GM23338 (cell line): ENCODE results near the gene TNIP2. TPM values are rescaled to one million over a fixed set of nuclear protein-coding genes. Genes with fewer than 3 reads are reported as not detected.

ENCODE experiments used
- ATAC-seq: fragments of 200-7000 bp; cut with Tn5 transposase; 3 replicates; pipeline ENCODE4 v1.9.1; 2020
- DNase-seq: peaks from one replicate; pipeline ENCODE4 v3.0.0-alpha.2; 2015; ENCODE audit warnings: low spot score
- H2AFZ ChIP-seq: fragments of 200-600 bp; sonication (generic); 2 replicates; pipeline ENCODE4 v1.8.0; 2016; ENCODE audit warnings: antibody characterized with exemption, mild to moderate bottlenecking, moderate library complexity
- H3F3A ChIP-seq: fragments of 200-600 bp; sonication (generic); replicated peaks from 2 replicates; pipeline ENCODE4 v1.8.0; 2017; ENCODE audit warnings: antibody characterized with exemption, mixed run types, low read depth
- H3K27ac ChIP-seq: fragments of 200-600 bp; sonication (generic); 2 replicates; pipeline ENCODE4 v1.6.1; 2016; ENCODE audit warnings: low read depth
- H3K27me3 ChIP-seq: fragments of 200-600 bp; sonication (generic); 2 replicates; pipeline ENCODE4 v1.8.0; 2016; ENCODE audit warnings: mild to moderate bottlenecking, mixed run types, moderate library complexity; ENCODE audit not compliant: insufficient read depth
- H3K36me3 ChIP-seq: fragments of 200-600 bp; sonication (generic); 2 replicates; pipeline ENCODE4 v1.8.0; 2016; ENCODE audit warnings: mild to moderate bottlenecking; ENCODE audit not compliant: insufficient read depth
- H3K4me1 ChIP-seq: fragments of 200-600 bp; sonication (generic); 2 replicates; pipeline ENCODE4 v1.8.0; 2016; ENCODE audit warnings: mild to moderate bottlenecking, moderate library complexity; ENCODE audit not compliant: insufficient read depth
- H3K4me2 ChIP-seq: fragments of 200-600 bp; sonication (generic); 2 replicates; pipeline ENCODE4 v1.7.1; 2017; ENCODE audit warnings: mixed run types
- H3K4me3 ChIP-seq: fragments of 200-600 bp; sonication (generic); 2 replicates; pipeline ENCODE4 v1.6.1; 2016; ENCODE audit warnings: mixed run types
- H3K79me2 ChIP-seq: fragments of 200-600 bp; sonication (generic); replicated peaks from 2 replicates; pipeline ENCODE4 v1.8.0; 2017; ENCODE audit warnings: mild to moderate bottlenecking; ENCODE audit not compliant: insufficient read depth
- H3K9me2 ChIP-seq: fragments of 200-600 bp; sonication (generic); 2 replicates; pipeline ENCODE4 v1.8.0; 2017; ENCODE audit not compliant: insufficient read depth
- H4K20me1 ChIP-seq: fragments of 200-600 bp; sonication (generic); replicated peaks from 2 replicates; pipeline ENCODE4 v1.8.0; 2017; ENCODE audit warnings: mild to moderate bottlenecking; ENCODE audit not compliant: insufficient read depth
- H3K27ac Mint-ChIP-seq: 2 replicates; pipeline ENCODE4 v1.8.0; 2020; ENCODE audit warnings: inconsistent platforms, mild to moderate bottlenecking, moderate library complexity, mixed read lengths
- H3K27me3 Mint-ChIP-seq: 3 replicates; pipeline ENCODE4 v1.8.0; 2022; ENCODE audit warnings: low read depth, mild to moderate bottlenecking, moderate library complexity, mixed read lengths, inconsistent platforms; ENCODE audit not compliant: insufficient read depth, poor library complexity
- H3K36me3 Mint-ChIP-seq: 3 replicates; pipeline ENCODE4 v1.8.0; 2021; ENCODE audit warnings: low read depth, mild to moderate bottlenecking, inconsistent platforms, moderate library complexity, mixed read lengths
- H3K4me1 Mint-ChIP-seq: 3 replicates; pipeline ENCODE4 v1.8.0; 2020; ENCODE audit warnings: mild to moderate bottlenecking, inconsistent platforms, mixed read lengths
- H3K4me3 Mint-ChIP-seq: 3 replicates; pipeline ENCODE4 v1.8.0; 2021; ENCODE audit warnings: moderate library complexity, mild to moderate bottlenecking, inconsistent platforms, mixed read lengths
- H3K9me3 Mint-ChIP-seq: 3 replicates; pipeline ENCODE4 v1.8.0; 2020; ENCODE audit warnings: moderate library complexity, mild to moderate bottlenecking, inconsistent platforms, mixed read lengths
- EZH2 ChIP-seq: fragments of 200-600 bp; sonication (generic); IDR thresholded peaks from one replicate; pipeline ENCODE4 v1.8.0; 2017; ENCODE audit warnings: antibody characterized with exemption, mild to moderate bottlenecking, low read depth; ENCODE audit not compliant: unreplicated experiment
- EZH2phosphoT487 ChIP-seq: fragments of 200-600 bp; sonication (generic); IDR thresholded peaks from one replicate; pipeline ENCODE4 v1.8.1; 2018; ENCODE audit warnings: antibody characterized with exemption; ENCODE audit not compliant: unreplicated experiment
- JUNB ChIP-seq: IDR thresholded peaks from one replicate; pipeline ENCODE4 v1.6.1; 2016; ENCODE audit warnings: antibody characterized with exemption; ENCODE audit not compliant: unreplicated experiment
- POLR2AphosphoS5 ChIP-seq: IDR thresholded peaks from 2 replicates; pipeline ENCODE4 v1.6.1; 2016; ENCODE audit warnings: antibody characterized with exemption, low read depth
- STAT1 ChIP-seq: IDR thresholded peaks from one replicate; pipeline ENCODE4 v1.6.1; 2016; ENCODE audit warnings: antibody characterized with exemption; ENCODE audit not compliant: unreplicated experiment
- ZNF114 ChIP-seq: fragments of 250-450 bp; sonication (Bioruptor Pico); IDR thresholded peaks from 2 replicates; pipeline ENCODE4 v1.5.0; 2020; ENCODE audit warnings: mild to moderate bottlenecking, moderate library complexity
- polyA plus RNA-seq: library from polyadenylated mRNA; unstranded; fragments of >200 nt; fragmentation: Nextera tagmentation; extraction: Ambion mirVana; gene quantifications from 2 replicates; pipeline ENCODE4 v1.2.1, GENCODE V29; 2016
- total RNA-seq: library from RNA; depleted of rRNA; stranded (reverse); fragments of >200 nt; shearing (Covaris generic); gene quantifications from 2 replicates; pipeline ENCODE4 v1.2.3, GENCODE V29; 2014
- TF ChIP-seq, protein P1 (sequence below): IDR thresholded peaks from 2 replicates; pipeline ENCODE4 v1.6.1; 2016; ENCODE audit warnings: antibody characterized with exemption
- TF ChIP-seq, protein P2 (sequence below), 2 experiments: fragments of 200-600 bp in 1 of 2; sonication (generic) in 1 of 2; conservative IDR thresholded peaks; 2 replicates each; pipeline versions ENCODE4 v1.5.1 to v1.6.1; 2016 to 2017; ENCODE audit warnings: antibody characterized with exemption in 2 of 2, low read depth in 2 of 2, mild to moderate bottlenecking in 2 of 2, moderate library complexity in 1 of 2
- TF ChIP-seq, protein P3 (sequence below): fragments of 250-450 bp; sonication (Bioruptor Pico); IDR thresholded peaks from 2 replicates; pipeline ENCODE4 v1.5.0; 2020; ENCODE audit warnings: mild to moderate bottlenecking, moderate library complexity

Gene TNIP2
- total and polyA plus RNA-seq, 2 experiments from 2014 or later: 34.8 to 61.4 TPM

- H4K20me1 ChIP-seq: 0 out of 2 replicates have a peak, but pooled peaks cover 5% of the 10 kb centered on the region
- Mint-ChIP-seq H3K27ac (no peak overlapping the region), H3K36me3 (peaks cover 29% of the 10 kb centered on the region), H3K4me1 (0 out of 3 replicates have a peak, but pooled peaks cover 2% of the 10 kb centered on the region), H3K27me3 (peaks cover 8% of the 10 kb centered on the region), H3K9me3 (no peaks in the 10 kb centered on the region), H3K4me3 (no peak overlapping the region)
- no peak overlapping the region for H3K4me3 ChIP-seq
- no peaks in the 10 kb centered on the region for H3K27me3 ChIP-seq
- H3K27ac ChIP-seq: no peak overlapping the region
- H2AFZ ChIP-seq: no peak overlapping the region
- no peaks in the 10 kb centered on the region for H3K36me3 ChIP-seq
- 0 out of 2 replicates have a peak, but pooled peaks cover 3% of the 10 kb centered on the region for H3F3A ChIP-seq
- no peaks in the 10 kb centered on the region for H3K4me1 ChIP-seq
- peak; percentile 71 for DNase-seq
- H3K9me2 ChIP-seq: no peaks in the 10 kb centered on the region
- TF ChIP-seq JUNB: no peak
- TF ChIP-seq, protein P1, sequence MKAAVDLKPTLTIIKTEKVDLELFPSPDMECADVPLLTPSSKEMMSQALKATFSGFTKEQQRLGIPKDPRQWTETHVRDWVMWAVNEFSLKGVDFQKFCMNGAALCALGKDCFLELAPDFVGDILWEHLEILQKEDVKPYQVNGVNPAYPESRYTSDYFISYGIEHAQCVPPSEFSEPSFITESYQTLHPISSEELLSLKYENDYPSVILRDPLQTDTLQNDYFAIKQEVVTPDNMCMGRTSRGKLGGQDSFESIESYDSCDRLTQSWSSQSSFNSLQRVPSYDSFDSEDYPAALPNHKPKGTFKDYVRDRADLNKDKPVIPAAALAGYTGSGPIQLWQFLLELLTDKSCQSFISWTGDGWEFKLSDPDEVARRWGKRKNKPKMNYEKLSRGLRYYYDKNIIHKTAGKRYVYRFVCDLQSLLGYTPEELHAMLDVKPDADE: no peak
- TF ChIP-seq ZNF114 (CRISPR knock-in tag): no peak
- no peak for TF ChIP-seq EZH2
- TF ChIP-seq, protein P2, sequence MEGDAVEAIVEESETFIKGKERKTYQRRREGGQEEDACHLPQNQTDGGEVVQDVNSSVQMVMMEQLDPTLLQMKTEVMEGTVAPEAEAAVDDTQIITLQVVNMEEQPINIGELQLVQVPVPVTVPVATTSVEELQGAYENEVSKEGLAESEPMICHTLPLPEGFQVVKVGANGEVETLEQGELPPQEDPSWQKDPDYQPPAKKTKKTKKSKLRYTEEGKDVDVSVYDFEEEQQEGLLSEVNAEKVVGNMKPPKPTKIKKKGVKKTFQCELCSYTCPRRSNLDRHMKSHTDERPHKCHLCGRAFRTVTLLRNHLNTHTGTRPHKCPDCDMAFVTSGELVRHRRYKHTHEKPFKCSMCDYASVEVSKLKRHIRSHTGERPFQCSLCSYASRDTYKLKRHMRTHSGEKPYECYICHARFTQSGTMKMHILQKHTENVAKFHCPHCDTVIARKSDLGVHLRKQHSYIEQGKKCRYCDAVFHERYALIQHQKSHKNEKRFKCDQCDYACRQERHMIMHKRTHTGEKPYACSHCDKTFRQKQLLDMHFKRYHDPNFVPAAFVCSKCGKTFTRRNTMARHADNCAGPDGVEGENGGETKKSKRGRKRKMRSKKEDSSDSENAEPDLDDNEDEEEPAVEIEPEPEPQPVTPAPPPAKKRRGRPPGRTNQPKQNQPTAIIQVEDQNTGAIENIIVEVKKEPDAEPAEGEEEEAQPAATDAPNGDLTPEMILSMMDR (conservative IDR thresholded peaks at IDR 0.05; ENCODE audit: low read depth in 2 of 2): peak; percentile 52 to 54
- peaks cover 4% of the 10 kb centered on the region; the same call in 1 of the 2 replicates for H3K79me2 ChIP-seq
- no peak overlapping the region for H3K4me2 ChIP-seq
- peak; percentile 93 for ATAC-seq
Observed at GRCh38 chr4:2712261-2712842, 43.8 kb downstream of the TNIP2 start.

GRCh38 chr4:2702770-2703169 lies 53.4 kb downstream of the TNIP2 start:
- Histone ChIP-seq H3K4me1 (no peaks in the 10 kb centered on the region), H4K20me1 (peaks cover 4% of the 10 kb centered on the region; the same call in 1 of the 2 replicates), H3F3A (0 out of 2 replicates have a peak, but pooled peaks cover 3% of the 10 kb centered on the region), H3K9me2 (no peaks in the 10 kb centered on the region), H3K4me3 (no peak overlapping the region), H3K79me2 (no peaks in the 10 kb centered on the region), H3K27ac (no peak overlapping the region), H2AFZ (no peak overlapping the region), H3K27me3 (no peaks in the 10 kb centered on the region), H3K4me2 (no peak overlapping the region), H3K36me3 (peaks cover 37% of the 10 kb centered on the region)
- Mint-ChIP-seq H3K4me1 (no peaks in the 10 kb centered on the region), H3K9me3 (no peaks in the 10 kb centered on the region), H3K36me3 (peaks cover 71% of the 10 kb centered on the region), H3K27ac (no peak overlapping the region), H3K4me3 (no peak overlapping the region), H3K27me3 (no peaks in the 10 kb centered on the region)
- DNase-seq (no peak), ATAC-seq (no peak)
- TF ChIP-seq, protein P2 (conservative IDR thresholded peaks at IDR 0.05; ENCODE audit: low read depth in 2 of 2): no peak
- TF ChIP-seq STAT1 (no peak), EZH2 (no peak), POLR2AphosphoS5 (no peak), ZNF114 (CRISPR knock-in tag) (no peak), EZH2phosphoT487 (no peak), JUNB (no peak)
- TF ChIP-seq, protein P3, sequence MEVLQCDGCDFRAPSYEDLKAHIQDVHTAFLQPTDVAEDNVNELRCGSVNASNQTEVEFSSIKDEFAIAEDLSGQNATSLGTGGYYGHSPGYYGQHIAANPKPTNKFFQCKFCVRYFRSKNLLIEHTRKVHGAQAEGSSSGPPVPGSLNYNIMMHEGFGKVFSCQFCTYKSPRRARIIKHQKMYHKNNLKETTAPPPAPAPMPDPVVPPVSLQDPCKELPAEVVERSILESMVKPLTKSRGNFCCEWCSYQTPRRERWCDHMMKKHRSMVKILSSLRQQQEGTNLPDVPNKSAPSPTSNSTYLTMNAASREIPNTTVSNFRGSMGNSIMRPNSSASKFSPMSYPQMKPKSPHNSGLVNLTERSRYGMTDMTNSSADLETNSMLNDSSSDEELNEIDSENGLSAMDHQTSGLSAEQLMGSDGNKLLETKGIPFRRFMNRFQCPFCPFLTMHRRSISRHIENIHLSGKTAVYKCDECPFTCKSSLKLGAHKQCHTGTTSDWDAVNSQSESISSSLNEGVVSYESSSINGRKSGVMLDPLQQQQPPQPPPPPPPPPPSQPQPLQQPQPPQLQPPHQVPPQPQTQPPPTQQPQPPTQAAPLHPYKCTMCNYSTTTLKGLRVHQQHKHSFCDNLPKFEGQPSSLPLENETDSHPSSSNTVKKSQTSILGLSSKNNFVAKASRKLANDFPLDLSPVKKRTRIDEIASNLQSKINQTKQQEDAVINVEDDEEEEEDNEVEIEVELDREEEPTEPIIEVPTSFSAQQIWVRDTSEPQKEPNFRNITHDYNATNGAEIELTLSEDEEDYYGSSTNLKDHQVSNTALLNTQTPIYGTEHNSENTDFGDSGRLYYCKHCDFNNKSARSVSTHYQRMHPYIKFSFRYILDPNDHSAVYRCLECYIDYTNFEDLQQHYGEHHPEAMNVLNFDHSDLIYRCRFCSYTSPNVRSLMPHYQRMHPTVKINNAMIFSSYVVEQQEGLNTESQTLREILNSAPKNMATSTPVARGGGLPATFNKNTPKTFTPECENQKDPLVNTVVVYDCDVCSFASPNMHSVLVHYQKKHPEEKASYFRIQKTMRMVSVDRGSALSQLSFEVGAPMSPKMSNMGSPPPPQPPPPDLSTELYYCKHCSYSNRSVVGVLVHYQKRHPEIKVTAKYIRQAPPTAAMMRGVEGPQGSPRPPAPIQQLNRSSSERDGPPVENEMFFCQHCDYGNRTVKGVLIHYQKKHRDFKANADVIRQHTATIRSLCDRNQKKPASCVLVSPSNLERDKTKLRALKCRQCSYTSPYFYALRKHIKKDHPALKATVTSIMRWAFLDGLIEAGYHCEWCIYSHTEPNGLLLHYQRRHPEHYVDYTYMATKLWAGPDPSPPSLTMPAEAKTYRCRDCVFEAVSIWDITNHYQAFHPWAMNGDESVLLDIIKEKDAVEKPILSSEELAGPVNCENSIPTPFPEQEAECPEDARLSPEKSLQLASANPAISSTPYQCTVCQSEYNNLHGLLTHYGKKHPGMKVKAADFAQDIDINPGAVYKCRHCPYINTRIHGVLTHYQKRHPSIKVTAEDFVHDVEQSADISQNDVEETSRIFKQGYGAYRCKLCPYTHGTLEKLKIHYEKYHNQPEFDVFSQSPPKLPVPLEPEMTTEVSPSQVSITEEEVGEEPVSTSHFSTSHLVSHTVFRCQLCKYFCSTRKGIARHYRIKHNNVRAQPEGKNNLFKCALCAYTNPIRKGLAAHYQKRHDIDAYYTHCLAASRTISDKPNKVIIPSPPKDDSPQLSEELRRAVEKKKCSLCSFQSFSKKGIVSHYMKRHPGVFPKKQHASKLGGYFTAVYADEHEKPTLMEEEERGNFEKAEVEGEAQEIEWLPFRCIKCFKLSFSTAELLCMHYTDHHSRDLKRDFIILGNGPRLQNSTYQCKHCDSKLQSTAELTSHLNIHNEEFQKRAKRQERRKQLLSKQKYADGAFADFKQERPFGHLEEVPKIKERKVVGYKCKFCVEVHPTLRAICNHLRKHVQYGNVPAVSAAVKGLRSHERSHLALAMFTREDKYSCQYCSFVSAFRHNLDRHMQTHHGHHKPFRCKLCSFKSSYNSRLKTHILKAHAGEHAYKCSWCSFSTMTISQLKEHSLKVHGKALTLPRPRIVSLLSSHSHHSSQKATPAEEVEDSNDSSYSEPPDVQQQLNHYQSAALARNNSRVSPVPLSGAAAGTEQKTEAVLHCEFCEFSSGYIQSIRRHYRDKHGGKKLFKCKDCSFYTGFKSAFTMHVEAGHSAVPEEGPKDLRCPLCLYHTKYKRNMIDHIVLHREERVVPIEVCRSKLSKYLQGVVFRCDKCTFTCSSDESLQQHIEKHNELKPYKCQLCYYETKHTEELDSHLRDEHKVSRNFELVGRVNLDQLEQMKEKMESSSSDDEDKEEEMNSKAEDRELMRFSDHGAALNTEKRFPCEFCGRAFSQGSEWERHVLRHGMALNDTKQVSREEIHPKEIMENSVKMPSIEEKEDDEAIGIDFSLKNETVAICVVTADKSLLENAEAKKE (CRISPR knock-in tag): no peak
